Esophagus squamous epithelium (tissue), 5 donors: Measurements from ENCODE around the gene ASTL. TPM values are rescaled to one million over a fixed set of nuclear protein-coding genes. Genes with fewer than 3 reads are reported as not detected.
"Not testable (repeated sequence)": the region's sequence is repeated elsewhere in the genome, so short reads cannot be mapped to it uniquely, and the experiment has no call there.

Experiments used
- DNase-seq: peaks from one replicate; lab custom pipeline; 2025; lab: John Stamatoyannopoulos, UW
- H3K27ac ChIP-seq, 4 donors: fragments of 200-600 bp; sonication (generic); one replicate each; pipeline ENCODE4 v1.5.1; 2016 to 2019; ENCODE audit warnings: mild to moderate bottlenecking in 1 of 4
- H3K27me3 ChIP-seq, 4 donors: fragments of 200-600 bp; sonication (generic); 1 replicate in 3 of 4; 2 replicates in 1 of 4; pipeline versions ENCODE4 v1.5.1 to v1.6.0; 2017 to 2021; ENCODE audit warnings: antibody characterized with exemption in 1 of 4
- H3K36me3 ChIP-seq, 3 donors: fragments of 200-600 bp; sonication (generic); one replicate each; pipeline ENCODE4 v1.5.1; 2016 to 2019
- H3K4me1 ChIP-seq, 3 donors: fragments of 200-600 bp; sonication (generic); one replicate each; pipeline ENCODE4 v1.5.1; 2017 to 2019
- H3K4me3 ChIP-seq, 4 donors: fragments of 200-600 bp; sonication (generic); 1 replicate in 3 of 4; 2 replicates in 1 of 4; pipeline ENCODE4 v1.5.1; 2016 to 2019; ENCODE audit warnings: mild to moderate bottlenecking in 2 of 4, moderate library complexity in 1 of 4
- H3K9me3 ChIP-seq, 3 donors: fragments of 200-600 bp; sonication (generic); one replicate each; pipeline ENCODE4 v1.5.1; 2016 to 2019
- POLR2A ChIP-seq, 4 donors: fragments of 450-650 bp; IDR thresholded peaks; one replicate each; pipeline ENCODE4 v1.6.1; 2017; ENCODE audit warnings: antibody characterized with exemption in 4 of 4, mild to moderate bottlenecking in 4 of 4, moderate library complexity in 3 of 4
- WGBS, 2 donors: methylation state at CpG; one replicate each; pipeline ENCODE4 v1.1.5; 2018; 5-methylcytosine and 5-hydroxymethylcytosine counted together
- intact Hi-C: fragments of 100-400 bp; cut with DNase I; formaldehyde crosslinking; loops from one replicate; pipeline ENCODE4 v1.15.0; 2022
- total RNA-seq, 4 donors: library from RNA; depleted of rRNA; stranded (reverse); fragments of >200 nt; gene quantifications; one replicate each; pipeline ENCODE4 v1.1.0, GENCODE V29; 2016
- TF ChIP-seq, protein P1 (sequence below), 6 experiments: fragments of 450-650 bp in 4 of 6; fragments of 200-600 bp in 2 of 6; sonication (generic) in 2 of 6; IDR thresholded peaks; one replicate each; pipeline ENCODE4 v1.5.1; 2016 to 2019; ENCODE audit warnings: antibody characterized with exemption in 6 of 6, mild to moderate bottlenecking in 4 of 6, moderate library complexity in 4 of 6
- donor health status: DM: yes; HTN: yes; CAD: no.

The ASTL gene
- total RNA-seq, 4 donors from 2014 or later, result 0.30 to 0.53 TPM; not detected in 2

DNA sequence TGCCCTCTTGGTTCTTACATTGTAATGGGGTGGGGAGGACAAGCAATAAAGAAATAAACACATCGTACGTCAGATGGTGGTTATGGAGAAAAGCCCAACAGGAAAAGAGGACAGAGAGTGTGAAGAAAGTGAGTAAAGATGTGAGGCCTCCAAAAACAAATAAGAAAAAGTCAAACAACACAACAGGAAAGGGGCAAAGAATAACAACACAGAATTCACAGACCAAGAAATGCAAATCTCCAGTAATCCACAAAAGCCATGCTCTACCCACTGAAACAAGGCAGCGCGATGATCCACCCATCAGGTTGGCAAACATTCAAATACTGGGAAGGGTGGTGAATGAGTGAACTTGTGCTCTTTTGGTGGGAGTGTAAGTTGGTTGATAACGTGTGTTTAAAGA, 23.6 kb upstream of the ASTL start:
- H3K9me3 ChIP-seq, result no peaks in the 10 kb centered on the region
- DNase-seq, result no peak
- WGBS, 2 donors, result 30 to 54% methylated on average over 5 of the region's 5 CpGs
- intact Hi-C loops, result no loop called here
- no peak overlapping the region for H3K27ac ChIP-seq
- H3K36me3 ChIP-seq, result no peaks in the 10 kb centered on the region
- no peak overlapping the region for H3K4me3 ChIP-seq
- TF ChIP-seq POLR2A (IDR thresholded peaks at IDR 0.05), result no peak
- TF ChIP-seq, protein P1, sequence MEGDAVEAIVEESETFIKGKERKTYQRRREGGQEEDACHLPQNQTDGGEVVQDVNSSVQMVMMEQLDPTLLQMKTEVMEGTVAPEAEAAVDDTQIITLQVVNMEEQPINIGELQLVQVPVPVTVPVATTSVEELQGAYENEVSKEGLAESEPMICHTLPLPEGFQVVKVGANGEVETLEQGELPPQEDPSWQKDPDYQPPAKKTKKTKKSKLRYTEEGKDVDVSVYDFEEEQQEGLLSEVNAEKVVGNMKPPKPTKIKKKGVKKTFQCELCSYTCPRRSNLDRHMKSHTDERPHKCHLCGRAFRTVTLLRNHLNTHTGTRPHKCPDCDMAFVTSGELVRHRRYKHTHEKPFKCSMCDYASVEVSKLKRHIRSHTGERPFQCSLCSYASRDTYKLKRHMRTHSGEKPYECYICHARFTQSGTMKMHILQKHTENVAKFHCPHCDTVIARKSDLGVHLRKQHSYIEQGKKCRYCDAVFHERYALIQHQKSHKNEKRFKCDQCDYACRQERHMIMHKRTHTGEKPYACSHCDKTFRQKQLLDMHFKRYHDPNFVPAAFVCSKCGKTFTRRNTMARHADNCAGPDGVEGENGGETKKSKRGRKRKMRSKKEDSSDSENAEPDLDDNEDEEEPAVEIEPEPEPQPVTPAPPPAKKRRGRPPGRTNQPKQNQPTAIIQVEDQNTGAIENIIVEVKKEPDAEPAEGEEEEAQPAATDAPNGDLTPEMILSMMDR (IDR thresholded peaks at IDR 0.05), result no peak
- H3K27me3 ChIP-seq, result peaks cover 0 to 22% (median 0%) of the 10 kb centered on the region in 4 donors
- H3K4me1 ChIP-seq, result peaks cover 0 to 11% (median 0%) of the 10 kb centered on the region in 3 donors

GRCh38 chr2:96160366-96160765, 22.1 kb upstream of the ASTL start:
- H3K36me3 ChIP-seq, H3K27ac ChIP-seq, DNase-seq, H3K9me3 ChIP-seq, H3K4me3 ChIP-seq, intact Hi-C loops: not testable (repeated sequence)
- peaks cover 0 to 11% (median 0%) of the 10 kb centered on the region in 3 donors for H3K4me1 ChIP-seq
- peaks cover 0 to 23% (median 0%) of the 10 kb centered on the region in 4 donors for H3K27me3 ChIP-seq
- 75 to 84% methylated on average over 3 to 5 of the region's 5 CpGs for WGBS, 2 donors

DNA sequence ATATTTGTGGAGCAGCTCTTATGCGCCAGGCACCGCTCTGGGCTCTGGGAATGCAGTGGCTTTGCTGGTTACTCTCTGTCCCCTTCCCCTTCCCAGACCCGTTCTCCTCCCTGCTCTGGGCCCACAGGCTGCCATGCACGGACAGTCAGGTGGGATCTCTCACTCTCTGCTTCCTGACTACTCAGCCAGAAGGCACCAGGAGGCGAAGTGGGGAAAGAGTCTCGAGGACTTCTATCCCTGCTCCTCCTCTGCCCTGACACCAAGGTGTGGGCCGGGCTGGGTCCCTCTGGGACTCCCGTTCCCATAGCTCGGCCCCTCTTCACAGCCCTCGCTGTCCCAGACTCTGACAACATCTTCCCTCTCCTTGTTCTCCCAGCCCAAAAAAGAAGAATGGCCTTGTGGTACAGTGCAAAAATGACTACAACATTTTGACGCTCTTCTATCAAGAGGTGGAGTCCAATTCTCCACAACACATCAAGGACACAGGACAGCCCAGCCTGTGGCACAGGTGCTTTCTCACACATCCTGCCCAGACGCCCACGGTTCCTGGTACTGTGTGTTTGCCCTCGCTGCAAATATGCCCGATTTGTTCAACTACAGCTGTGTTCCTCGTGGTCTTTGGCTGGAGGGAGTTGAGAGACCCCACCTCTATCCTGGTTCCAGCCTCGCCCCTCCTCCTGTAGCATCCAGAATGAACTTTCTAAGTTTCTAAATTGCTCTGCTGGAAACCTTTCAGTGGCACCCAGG, 21.0 kb upstream of the ASTL start:
- DNase-seq, result no peak
- peaks cover 0 to 11% (median 0%) of the 10 kb centered on the region in 3 donors for H3K4me1 ChIP-seq
- H3K4me3 ChIP-seq, result no peak overlapping the region
- no peaks in the 10 kb centered on the region for H3K36me3 ChIP-seq
- TF ChIP-seq, protein P1 (IDR thresholded peaks at IDR 0.05), result no peak
- no peak for TF ChIP-seq POLR2A (IDR thresholded peaks at IDR 0.05)
- intact Hi-C loops, result no loop called here
- 70 to 76% methylated on average over 15 to 17 of the region's 17 CpGs for WGBS, 2 donors
- no peaks in the 10 kb centered on the region for H3K9me3 ChIP-seq
- H3K27ac ChIP-seq, result no peak overlapping the region
- peaks cover 0 to 23% (median 0%) of the 10 kb centered on the region in 4 donors for H3K27me3 ChIP-seq

DNA sequence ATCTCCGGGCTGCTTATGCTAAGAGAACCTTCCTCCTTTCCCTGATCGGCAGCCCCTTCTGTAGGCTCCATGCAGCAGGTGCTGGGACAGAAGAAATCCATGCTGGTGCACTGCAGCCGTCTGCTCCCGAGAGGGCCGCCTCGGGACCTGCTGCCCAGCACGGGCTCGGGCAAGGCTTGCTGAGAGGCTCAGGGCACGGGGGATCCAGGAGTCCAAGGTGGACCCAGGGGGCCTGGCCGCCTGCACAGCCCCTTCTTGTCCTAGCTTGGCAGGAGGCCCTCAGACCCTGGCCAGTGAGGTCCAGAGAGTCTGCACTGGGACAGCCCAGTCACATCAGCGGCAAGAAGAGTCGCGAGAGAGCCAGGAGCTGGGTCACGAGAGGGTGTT, 20.2 kb upstream of the ASTL start:
- no peak overlapping the region for H3K27ac ChIP-seq
- WGBS, 2 donors, result 88 to 100% methylated on average over 1 to 4 of the region's 14 CpGs
- intact Hi-C loops, result no loop called here
- H3K36me3 ChIP-seq, result no peaks in the 10 kb centered on the region
- no peaks in the 10 kb centered on the region for H3K9me3 ChIP-seq
- no peak for TF ChIP-seq POLR2A (IDR thresholded peaks at IDR 0.05)
- TF ChIP-seq, protein P1 (IDR thresholded peaks at IDR 0.05), result no peak
- H3K27me3 ChIP-seq, result peaks cover 0 to 23% (median 0%) of the 10 kb centered on the region in 4 donors
- DNase-seq, result no peak
- H3K4me1 ChIP-seq, result peaks cover 0 to 11% (median 0%) of the 10 kb centered on the region in 3 donors
- H3K4me3 ChIP-seq, result no peak overlapping the region

GRCh38 chr2:96157649-96158553, 19.6 kb upstream of the ASTL start:
- TF ChIP-seq POLR2A (IDR thresholded peaks at IDR 0.05), result no peak
- TF ChIP-seq, protein P1 (IDR thresholded peaks at IDR 0.05), result no peak
- no peak overlapping the region for H3K27ac ChIP-seq
- intact Hi-C loops, result no loop called here
- no peaks in the 10 kb centered on the region for H3K9me3 ChIP-seq
- no peaks in the 10 kb centered on the region for H3K36me3 ChIP-seq
- H3K4me3 ChIP-seq, result no peak overlapping the region
- peaks cover 0 to 23% (median 0%) of the 10 kb centered on the region in 4 donors for H3K27me3 ChIP-seq
- no peak for DNase-seq
- H3K4me1 ChIP-seq, result peaks cover 0 to 11% (median 0%) of the 10 kb centered on the region in 3 donors
- 54 to 63% methylated on average over 7 to 8 of the region's 19 CpGs for WGBS, 2 donors
